Skeletal muscle satellite cell (primary cell): ENCODE data around the gene ASB18.

ENCODE experiments used
- H3K27me3 ChIP-seq: 2 replicates; pipeline ENCODE4 v1.7.0; 2013; ENCODE audit warnings: low read length; ENCODE audit not compliant: control insufficient read depth, insufficient read depth
- H3K36me3 ChIP-seq: 2 replicates; pipeline ENCODE4 v1.7.0; 2013; ENCODE audit warnings: mild to moderate bottlenecking, control low read depth, low read length; ENCODE audit not compliant: insufficient read depth
- H3K4me1 ChIP-seq: 2 replicates; pipeline ENCODE4 v1.7.0; 2013; ENCODE audit warnings: low read length; ENCODE audit not compliant: control insufficient read depth, insufficient read depth
- H3K4me2 ChIP-seq: 2 replicates; pipeline ENCODE4 v1.7.0; 2013; ENCODE audit warnings: mild to moderate bottlenecking, low read length
- H3K4me3 ChIP-seq: 2 replicates; pipeline ENCODE4 v1.7.0; 2013; ENCODE audit warnings: low read length
- H3K9ac ChIP-seq: 2 replicates; pipeline ENCODE4 v1.7.0; 2013; ENCODE audit warnings: mild to moderate bottlenecking, low read depth, low read length, moderate library complexity
- H3K9me3 ChIP-seq: replicated peaks from 2 replicates; pipeline ENCODE4 v1.7.0; 2013; ENCODE audit warnings: mild to moderate bottlenecking, control low read depth, low read length

Gene ASB18

GRCh38 chr2:236169741-236170589, 94.2 kb downstream of the ASB18 start:
- Histone ChIP-seq H3K27me3 (peaks cover 96% of the 10 kb centered on the region), H3K9ac (no peak overlapping the region), H3K4me1 (peaks cover 28% of the 10 kb centered on the region), H3K9me3 (no peaks in the 10 kb centered on the region), H3K4me2 (no peak overlapping the region), H3K36me3 (no peaks in the 10 kb centered on the region), H3K4me3 (no peak overlapping the region)

DNA sequence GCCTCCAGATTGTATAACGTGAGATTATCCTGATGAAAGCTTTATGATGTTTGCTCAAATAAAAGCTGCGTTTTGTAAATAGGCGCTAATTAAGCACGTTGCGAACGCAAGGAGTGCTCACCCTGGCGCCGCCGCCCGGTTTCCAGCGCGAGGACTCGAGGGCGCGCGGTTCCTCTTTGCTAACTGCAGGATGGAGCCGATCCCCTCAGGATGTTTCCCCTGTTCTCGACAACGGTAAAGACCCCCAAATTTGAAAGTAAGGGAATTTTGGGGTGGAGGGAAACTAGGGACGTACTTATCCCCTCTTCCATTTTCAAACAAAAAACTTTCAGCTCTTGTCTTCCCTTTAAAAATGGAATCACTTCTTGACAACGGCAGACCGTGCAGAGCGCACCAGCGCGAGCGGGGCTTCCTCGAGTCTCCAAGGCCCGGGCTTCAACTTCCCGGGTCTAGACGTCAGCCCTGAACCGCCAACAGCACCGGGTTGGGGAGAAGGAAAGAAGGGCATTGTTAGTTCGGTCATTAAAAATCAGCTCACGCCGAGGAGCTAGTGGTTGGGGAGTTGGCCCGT, 95.0 kb downstream of the ASB18 start:
- H3K9me3 ChIP-seq = no peaks in the 10 kb centered on the region
- H3K4me1 ChIP-seq = peaks cover 28% of the 10 kb centered on the region
- no peaks in the 10 kb centered on the region for H3K36me3 ChIP-seq
- peaks cover 95% of the 10 kb centered on the region for H3K27me3 ChIP-seq
- H3K4me3 ChIP-seq = no peak overlapping the region
- no peak overlapping the region for H3K4me2 ChIP-seq
- H3K9ac ChIP-seq = no peak overlapping the region

- H3K36me3 ChIP-seq = no peaks in the 10 kb centered on the region
- H3K27me3 ChIP-seq = peaks cover 87% of the 10 kb centered on the region
- H3K9me3 ChIP-seq = no peaks in the 10 kb centered on the region
- H3K4me1 ChIP-seq = peaks cover 35% of the 10 kb centered on the region
- peak within 1 kb of the TSS; percentile 75 for H3K4me3 ChIP-seq
- peak within 1 kb of the TSS; percentile 45 for H3K9ac ChIP-seq
- H3K4me2 ChIP-seq = peak within 1 kb of the TSS; percentile 93
Observed at GRCh38 chr2:236168110-236169080, 95.8 kb downstream of the ASB18 start, which contains the start of gene GBX2. Gene GBX2, minus strand, starts transcription at chr2:236168386. Its CDS starts 415 bp downstream, at chr2:236167971.

GRCh38 chr2:236167297-236168109, 96.7 kb downstream of the ASB18 start:
- Histone ChIP-seq H3K9me3 (no peaks in the 10 kb centered on the region), H3K36me3 (no peaks in the 10 kb centered on the region), H3K4me3 (peak overlapping the region; percentile 75), H3K4me2 (peak overlapping the region; percentile 93), H3K4me1 (peaks cover 35% of the 10 kb centered on the region), H3K27me3 (peaks cover 79% of the 10 kb centered on the region), H3K9ac (peak overlapping the region; percentile 45)

GRCh38 chr2:236166796-236167296, 97.4 kb downstream of the ASB18 start:
- Histone ChIP-seq H3K4me3 (peak overlapping the region; percentile 75), H3K27me3 (peaks cover 73% of the 10 kb centered on the region), H3K4me1 (peaks cover 35% of the 10 kb centered on the region), H3K36me3 (no peaks in the 10 kb centered on the region), H3K9me3 (no peaks in the 10 kb centered on the region), H3K4me2 (peak overlapping the region; percentile 93), H3K9ac (peak overlapping the region; percentile 45)

GRCh38 chr2:236165842-236166795, 98.1 kb downstream of the ASB18 start:
- Histone ChIP-seq H3K9me3 (no peaks in the 10 kb centered on the region), H3K4me3 (peak overlapping the region; percentile 75), H3K27me3 (peaks cover 65% of the 10 kb centered on the region), H3K9ac (peak overlapping the region; percentile 45), H3K4me1 (peaks cover 35% of the 10 kb centered on the region), H3K36me3 (no peaks in the 10 kb centered on the region), H3K4me2 (peak overlapping the region; percentile 93)

GRCh38 chr2:236164925-236165841, 99.0 kb downstream of the ASB18 start:
- Histone ChIP-seq H3K27me3 (peaks cover 56% of the 10 kb centered on the region), H3K4me3 (peak overlapping the region; percentile 66), H3K36me3 (no peaks in the 10 kb centered on the region), H3K4me1 (peaks cover 35% of the 10 kb centered on the region), H3K9ac (peak overlapping the region; percentile 42), H3K4me2 (peak overlapping the region; percentile 89), H3K9me3 (no peaks in the 10 kb centered on the region)

DNA sequence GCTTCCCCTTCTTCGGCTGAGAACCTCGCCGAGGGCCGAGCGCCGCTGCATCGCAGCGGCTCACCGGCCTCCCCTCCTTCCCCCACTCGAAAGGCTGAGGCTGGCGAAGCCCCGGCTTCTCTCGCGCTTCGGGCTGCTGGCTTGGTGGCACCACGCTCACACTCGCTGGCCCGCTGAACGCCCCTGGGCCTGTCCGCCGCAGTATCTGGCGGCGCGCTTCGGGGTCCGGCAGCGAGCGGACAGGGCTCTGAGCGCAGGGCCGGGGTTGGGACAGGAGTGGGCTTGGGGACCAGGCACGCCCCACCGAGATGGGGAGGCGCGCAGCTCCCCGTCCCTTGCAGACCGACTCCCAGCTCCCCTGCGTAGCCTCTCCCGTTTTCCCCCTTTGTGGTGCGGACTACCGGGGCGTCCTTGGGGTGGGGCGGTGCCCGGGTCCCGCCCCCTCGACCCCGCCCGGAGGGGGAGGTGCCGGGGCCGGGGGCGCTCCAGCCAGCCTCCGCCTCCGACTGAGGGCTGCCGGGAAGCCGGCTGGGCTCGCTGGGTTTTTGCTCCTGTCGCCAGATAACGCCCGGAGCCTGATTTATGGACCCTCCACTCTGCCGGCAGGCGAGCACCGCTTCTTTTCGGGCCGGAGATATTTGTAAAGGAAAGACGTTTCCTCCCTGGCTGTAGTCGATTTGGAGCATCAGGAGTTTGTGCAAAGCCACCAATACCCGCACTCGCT, 99.8 kb downstream of the ASB18 start:
- H3K36me3 ChIP-seq = no peaks in the 10 kb centered on the region
- no peaks in the 10 kb centered on the region for H3K9me3 ChIP-seq
- H3K4me1 ChIP-seq = peaks cover 35% of the 10 kb centered on the region
- H3K4me3 ChIP-seq = peak overlapping the region; percentile 66
- H3K9ac ChIP-seq = peak overlapping the region; percentile 42
- H3K27me3 ChIP-seq = peaks cover 48% of the 10 kb centered on the region
- H3K4me2 ChIP-seq = peak overlapping the region; percentile 89
